ENCODE results near the gene SOCS3.

DNA sequence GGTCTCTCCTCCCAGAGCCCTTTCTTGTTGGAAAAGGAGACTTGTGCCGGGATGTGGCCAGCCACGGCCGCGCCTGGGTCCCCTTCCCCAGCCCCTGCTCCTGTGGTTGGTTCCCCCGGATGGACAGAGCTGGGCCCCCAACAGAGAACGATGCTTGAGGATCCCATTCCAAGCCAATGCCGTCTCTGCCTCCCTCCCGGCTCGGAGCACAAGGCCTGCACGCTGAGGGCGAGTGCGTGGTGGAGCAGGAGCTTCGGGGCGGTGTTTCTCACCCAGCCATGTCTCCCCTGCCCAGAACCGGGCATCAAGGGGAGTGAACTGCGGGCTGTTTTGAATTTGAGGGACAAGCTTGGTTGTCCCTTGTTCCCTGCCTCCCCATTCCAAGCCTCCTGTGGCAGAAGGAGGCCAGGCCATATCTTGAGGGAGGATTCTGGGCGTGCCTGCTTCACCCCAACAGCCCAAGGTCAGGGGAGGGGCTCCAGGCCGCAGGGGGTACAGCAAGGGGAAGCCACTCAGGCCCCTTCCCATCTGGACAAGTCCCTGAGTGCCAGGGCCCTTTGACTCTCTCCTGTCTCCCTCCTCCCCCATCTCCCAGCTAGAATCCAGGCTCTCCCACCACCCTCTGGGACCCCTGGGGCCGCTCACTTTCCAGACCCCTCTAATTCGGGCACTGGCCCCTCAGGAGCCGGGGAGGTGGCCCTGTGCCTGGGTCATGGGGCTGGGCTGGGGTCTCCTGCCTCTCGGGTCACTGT lies 43.6 kb downstream of the SOCS3 start:
- TF ChIP-seq, protein P1, sequence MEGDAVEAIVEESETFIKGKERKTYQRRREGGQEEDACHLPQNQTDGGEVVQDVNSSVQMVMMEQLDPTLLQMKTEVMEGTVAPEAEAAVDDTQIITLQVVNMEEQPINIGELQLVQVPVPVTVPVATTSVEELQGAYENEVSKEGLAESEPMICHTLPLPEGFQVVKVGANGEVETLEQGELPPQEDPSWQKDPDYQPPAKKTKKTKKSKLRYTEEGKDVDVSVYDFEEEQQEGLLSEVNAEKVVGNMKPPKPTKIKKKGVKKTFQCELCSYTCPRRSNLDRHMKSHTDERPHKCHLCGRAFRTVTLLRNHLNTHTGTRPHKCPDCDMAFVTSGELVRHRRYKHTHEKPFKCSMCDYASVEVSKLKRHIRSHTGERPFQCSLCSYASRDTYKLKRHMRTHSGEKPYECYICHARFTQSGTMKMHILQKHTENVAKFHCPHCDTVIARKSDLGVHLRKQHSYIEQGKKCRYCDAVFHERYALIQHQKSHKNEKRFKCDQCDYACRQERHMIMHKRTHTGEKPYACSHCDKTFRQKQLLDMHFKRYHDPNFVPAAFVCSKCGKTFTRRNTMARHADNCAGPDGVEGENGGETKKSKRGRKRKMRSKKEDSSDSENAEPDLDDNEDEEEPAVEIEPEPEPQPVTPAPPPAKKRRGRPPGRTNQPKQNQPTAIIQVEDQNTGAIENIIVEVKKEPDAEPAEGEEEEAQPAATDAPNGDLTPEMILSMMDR (IDR thresholded peaks at IDR 0.05; ENCODE audit: low read depth, low read length), result no peak
- no peak for TF ChIP-seq POLR2A (IDR thresholded peaks at IDR 0.05; ENCODE audit: extremely low read depth, insufficient read length)

All from NB4 (cell line).